ENCODE measurements around the gene PCDHGB6. TPM values are rescaled to one million over a fixed set of nuclear protein-coding genes. Genes with fewer than 3 reads are reported as not detected.
A peak's percentile ranks its signal among the peaks of the same experiment; 100 is the strongest.

The PCDHGB6 gene
- total RNA-seq, 1 experiment from 2014 or later = 6.0 TPM

- TF ChIP-seq E2F1 (CRISPR knock-in tag; IDR thresholded peaks at IDR 0.05) = no peak
Measured at GRCh38 chr5:141363952-141364660, 43.7 kb upstream of the PCDHGB6 start, which contains the start of gene PCDHGA5 (continued).

GRCh38 chr5:141366016-141366896 is 41.6 kb upstream of the PCDHGB6 start:
- TF ChIP-seq ZNF263 (CRISPR knock-in tag; IDR thresholded peaks at IDR 0.05; ENCODE audit: low read depth) = no peak
- TF ChIP-seq ZNF512 (CRISPR knock-in tag; IDR thresholded peaks at IDR 0.05; ENCODE audit: borderline replicate concordance) = no peak
- TF ChIP-seq AR (CRISPR knock-in tag; IDR thresholded peaks at IDR 0.05) = no peak
- TF ChIP-seq SMAD4 (CRISPR knock-in tag; IDR thresholded peaks at IDR 0.05) = peak; percentile 30; the same call in 1 of the 2 replicates
- TF ChIP-seq ERG (CRISPR knock-in tag; IDR thresholded peaks at IDR 0.05) = no peak
- Mint-ChIP-seq H3K4me3 (no peak overlapping the region), H3K4me1 (peaks cover 24% of the 10 kb centered on the region), H3K27ac (no peak overlapping the region), H3K36me3 (peaks cover 63% of the 10 kb centered on the region), H3K9me3 (peaks cover 57% of the 10 kb centered on the region), H3K27me3 (ENCODE audit: low read depth) (peaks cover 14% of the 10 kb centered on the region)
- CTCF ChIA-PET = no interaction called here
- POLR2A ChIA-PET = no interaction called here
- no peak for ATAC-seq
- DNase-seq (ENCODE audit: low spot score) = no peak

- peak within 1 kb of the TSS; percentile 91 for H3K27ac Mint-ChIP-seq
- H3K9me3 Mint-ChIP-seq = peaks cover 55% of the 10 kb centered on the region
- H3K4me3 Mint-ChIP-seq = peak within 1 kb of the TSS; percentile 61
- POLR2A ChIA-PET = interaction anchor here (0.6 kb wide), 1 partner anchor 248 kb away, joined by 3 read pairs; the partner anchor contains the start of gene DIAPH1
- peaks cover 8% of the 10 kb centered on the region for H3K27me3 Mint-ChIP-seq (ENCODE audit: low read depth)
- peaks cover 61% of the 10 kb centered on the region for H3K36me3 Mint-ChIP-seq
- peak; percentile 56 for DNase-seq (ENCODE audit: low spot score)
- CTCF ChIA-PET = interaction anchor here (0.6 to 3.5 kb wide), 51 partner anchors 8 to 267 kb away, joined by 3 to 37 read pairs (median 6); partner anchors contain the start of genes DIAPH1, PCDHB10, PCDHB11 and PCDHB13
- peaks cover 5% of the 10 kb centered on the region for H3K4me1 Mint-ChIP-seq
- ATAC-seq = peak; percentile 95
- TF ChIP-seq SMAD3 (CRISPR knock-in tag; IDR thresholded peaks at IDR 0.05; ENCODE audit: borderline replicate concordance) = no peak
- no peak for TF ChIP-seq E2F1 (CRISPR knock-in tag; IDR thresholded peaks at IDR 0.05)
- TF ChIP-seq MAX (CRISPR knock-in tag; IDR thresholded peaks at IDR 0.05) = no peak
- no peak for TF ChIP-seq ZNF121 (CRISPR knock-in tag; IDR thresholded peaks at IDR 0.05)
- TF ChIP-seq NR3C1 (CRISPR knock-in tag; conservative IDR thresholded peaks at IDR 0.05; ENCODE audit: low read depth) = no peak
- no peak for TF ChIP-seq STAT6 (CRISPR knock-in tag; conservative IDR thresholded peaks at IDR 0.05; ENCODE audit: low read depth)
- no peak for TF ChIP-seq PRRX2 (CRISPR knock-in tag; IDR thresholded peaks at IDR 0.05)
- no peak for TF ChIP-seq ZNF232 (CRISPR knock-in tag; IDR thresholded peaks at IDR 0.05)
- no peak for TF ChIP-seq ZBTB43 (CRISPR knock-in tag; IDR thresholded peaks at IDR 0.05)
- TF ChIP-seq FOXP1 (CRISPR knock-in tag; IDR thresholded peaks at IDR 0.05; ENCODE audit: borderline replicate concordance) = no peak
Measured at GRCh38 chr5:141369994-141370848, 37.6 kb upstream of the PCDHGB6 start, which contains the start of gene PCDHGB3. PCDHGB3 (plus strand) TSS chr5:141370242; CDS start chr5:141370395, 153 bp downstream.

All from WTC11 (cell line).